Ovary (tissue), 9 donors: ENCODE results near the gene AMFR. TPM values are rescaled to one million over a fixed set of nuclear protein-coding genes. Genes with fewer than 3 reads are reported as not detected.

Source experiments
- DNase-seq, 5 donors: peaks; one replicate each; pipeline ENCODE4 v3.0.0-alpha.2; 2019 to 2020
- H3K27ac ChIP-seq, 2 donors: fragments of 200-600 bp; one replicate each; pipeline versions ENCODE4 v1.5.1 to v1.8.0; 2019 to 2022
- H3K27me3 ChIP-seq: fragments of 200-600 bp; one replicate; pipeline ENCODE4 v1.8.0; 2022
- H3K36me3 ChIP-seq: fragments of 200-600 bp; sonication (generic); one replicate; pipeline ENCODE4 v1.5.1; 2019
- H3K4me1 ChIP-seq: one replicate; pipeline ENCODE4 v1.8.1; 2013; ENCODE audit warnings: mild to moderate bottlenecking, moderate library complexity; ENCODE audit not compliant: insufficient read depth
- H3K4me3 ChIP-seq: fragments of 200-600 bp; sonication (generic); one replicate; pipeline ENCODE4 v1.5.1; 2017
- H3K9me3 ChIP-seq, 2 donors: fragments of 200-600 bp in 1 of 2; sonication (generic) in 1 of 2; one replicate each; pipeline versions ENCODE4 v1.5.1 to v1.8.1; 2013 to 2019; ENCODE audit warnings: mild to moderate bottlenecking in 1 of 2, moderate library complexity in 1 of 2
- CTCF ChIP-seq, 3 donors: fragments of 450-650 bp in 2 of 3; fragments of 200-600 bp in 1 of 3; IDR thresholded peaks; one replicate each; pipeline versions ENCODE4 v1.5.1 to v1.8.0; 2016 to 2022; ENCODE audit warnings: antibody characterized with exemption in 3 of 3, mild to moderate bottlenecking in 1 of 3
- EP300 ChIP-seq: sonication (generic); formaldehyde crosslinking; IDR thresholded peaks from one replicate; pipeline ENCODE4 v1.6.1; 2017; ENCODE audit warnings: antibody characterized with exemption
- POLR2A ChIP-seq: fragments of 450-650 bp; IDR thresholded peaks from one replicate; pipeline ENCODE4 v1.6.1; 2017; ENCODE audit warnings: antibody characterized with exemption, mild to moderate bottlenecking, moderate library complexity
- WGBS, 3 donors: extraction: QIAGEN DNeasy Blood & Tissue Kit in 1 of 3; methylation state at CpG; one replicate each; pipeline versions ENCODE4 v1.1.5 to v1.1.7; 2013 to 2017; 5-methylcytosine and 5-hydroxymethylcytosine counted together
- intact Hi-C, 4 donors: fragments of 100-400 bp; cut with DNase I; formaldehyde crosslinking; loops; one replicate each; pipeline versions ENCODE4 v1.11.0 to v1.15.1; 2022 to 2023
- polyA plus RNA-seq, 2 donors: library from polyadenylated mRNA; stranded (reverse); fragments of 200-250 nt in 1 of 2; fragments of 350-450 nt in 1 of 2; fragmentation: Illumina TruSeq in 1 of 2; extraction: RNeasy Lipid Tissue Mini Kit (QIAGEN cat#74804) in 1 of 2; gene quantifications; one replicate each; pipeline ENCODE4 v1.2.3, GENCODE V29; 2013 to 2014
- total RNA-seq, 7 donors: library from RNA; depleted of rRNA in 2 of 7; stranded (reverse); fragments of >200 nt in 2 of 7; fragmentation: NEBNext Ultra II Directional in 3 of 7; extraction: Animal tissue kit (Norgen Biotek cat#: 25700) in 3 of 7; gene quantifications; one replicate each; pipeline versions ENCODE4 v1.1.0 to v1.2.4, GENCODE V29; 2016 to 2023
- donor health status: DM: no; HTN: no; CAD: no; lungs with moderate emphysema.
- donor health status: DM: no; HTN: no; CAD: no.
- donor health status: Bipolar disorder and iron deficiency.
- donor health status: DM: yes; HTN: yes; CAD: no.
- donor health status: DM: no; HTN: no; CAD: no.
- donor health status: DM: yes; HTN: yes; CAD: no.

Gene AMFR
- total and polyA plus RNA-seq, 9 donors, result 94.1 to 130 (median 107) TPM

DNA sequence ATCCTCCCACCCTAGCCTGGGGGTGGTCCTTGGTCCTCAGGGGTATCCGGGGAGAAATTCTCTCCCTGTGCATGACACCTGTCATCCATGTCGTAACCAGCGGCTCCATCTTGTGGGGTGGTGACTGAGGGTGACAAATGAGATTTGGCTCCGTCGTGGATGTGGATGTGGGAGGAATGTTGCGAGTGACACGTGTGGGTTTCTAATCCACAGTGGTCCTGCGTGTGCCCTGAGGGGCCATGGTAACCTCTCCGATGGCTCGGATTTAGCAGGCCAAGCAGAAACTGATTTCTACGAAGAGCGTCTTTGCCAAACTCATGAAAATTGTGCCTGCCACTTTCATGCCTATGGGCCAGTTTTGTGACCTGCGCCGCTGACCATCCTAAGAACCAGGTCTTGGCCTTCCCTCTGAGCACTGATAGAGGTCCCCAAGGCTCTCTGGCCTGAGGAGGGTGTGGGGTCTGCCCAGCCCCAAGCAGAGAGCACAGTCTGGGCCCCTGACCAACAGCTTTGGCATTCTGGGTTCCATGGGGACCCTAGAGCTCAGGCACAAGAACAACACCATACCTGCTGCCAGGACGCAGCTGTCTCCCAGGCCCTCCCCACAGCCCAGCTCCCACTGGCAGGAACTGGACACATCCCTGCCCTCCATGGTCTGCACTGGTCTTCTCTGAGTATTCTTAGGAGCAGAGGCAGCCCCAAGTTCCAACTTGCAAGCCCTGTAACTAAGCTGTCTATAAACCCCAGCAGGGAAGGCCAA lies 79.0 kb downstream of the AMFR start:
- H3K27ac ChIP-seq, result no peak overlapping the region
- TF ChIP-seq EP300, result no peak
- TF ChIP-seq CTCF (IDR thresholded peaks at IDR 0.05), result no peak
- no peak for TF ChIP-seq POLR2A
- 93 to 96% (median 95%) methylated on average over 15 of the region's 15 CpGs for WGBS, 3 donors
- no peaks in the 10 kb centered on the region for H3K36me3 ChIP-seq
- H3K9me3 ChIP-seq, result no peaks in the 10 kb centered on the region
- DNase-seq, result no peak
- no peaks in the 10 kb centered on the region for H3K4me1 ChIP-seq
- no peaks in the 10 kb centered on the region for H3K27me3 ChIP-seq
- intact Hi-C loops, result loop anchor here in 1 of 4 donors (10.0 kb wide), 1 partner anchor 348 kb away; no protein-coding TSS in a partner anchor
- H3K4me3 ChIP-seq, result no peak overlapping the region

GRCh38 chr16:56345406-56346050 lies 79.8 kb downstream of the AMFR start:
- H3K36me3 ChIP-seq, result no peaks in the 10 kb centered on the region
- WGBS, 3 donors, result 88 to 96% (median 94%) methylated on average over 9 to 13 of the region's 13 CpGs
- no peaks in the 10 kb centered on the region for H3K9me3 ChIP-seq

DNA sequence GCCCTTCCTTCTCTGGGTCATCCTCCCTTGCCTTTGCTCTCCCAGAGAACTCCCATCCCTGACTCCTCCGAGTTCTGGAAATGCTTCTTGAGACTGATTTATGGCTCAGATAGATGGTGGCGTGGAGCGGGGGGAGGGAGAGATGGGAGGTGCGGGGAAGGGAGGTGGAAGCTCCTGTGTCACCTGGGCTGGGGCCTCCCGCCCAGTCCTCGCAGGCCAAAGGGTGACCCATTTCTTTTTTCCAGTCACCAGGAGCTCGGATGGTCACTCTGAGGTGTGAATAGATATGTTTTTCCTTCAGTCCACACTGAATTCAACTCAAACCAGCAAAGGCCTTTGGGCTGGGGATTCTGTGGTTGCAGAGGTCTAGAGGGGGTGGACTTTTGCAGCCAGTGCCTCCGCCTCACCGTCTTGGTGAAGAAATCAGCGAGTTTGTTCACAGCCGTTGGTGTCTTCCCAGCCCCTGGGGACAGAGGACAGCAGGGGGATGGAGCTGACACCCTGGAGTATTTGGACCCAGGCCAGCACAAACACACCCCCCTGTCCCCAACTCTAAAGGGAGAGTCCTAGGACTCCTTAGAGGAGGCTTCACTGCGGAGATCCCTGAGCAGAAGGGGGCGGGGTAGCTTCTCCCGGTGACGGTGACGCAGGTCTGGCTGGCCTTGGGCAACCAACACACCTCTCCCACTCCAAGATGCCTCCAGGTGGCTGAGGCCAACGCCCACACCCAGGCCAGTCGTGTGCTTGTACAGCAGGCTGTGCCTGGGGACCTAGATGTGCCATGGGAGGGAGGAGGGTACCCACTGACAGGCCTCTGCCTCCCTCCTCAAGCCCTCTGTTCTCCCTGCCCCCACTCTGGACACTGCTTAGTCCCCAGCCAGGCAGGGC lies 80.6 kb downstream of the AMFR start:
- Histone ChIP-seq H3K27me3 (no peaks in the 10 kb centered on the region), H3K4me3 (no peak overlapping the region), H3K27ac (no peak overlapping the region), H3K4me1 (no peaks in the 10 kb centered on the region), H3K36me3 (no peaks in the 10 kb centered on the region), H3K9me3 (no peaks in the 10 kb centered on the region)
- no peak for TF ChIP-seq EP300
- no peak for TF ChIP-seq CTCF (IDR thresholded peaks at IDR 0.05)
- no peak for TF ChIP-seq POLR2A
- WGBS, 3 donors, result 65 to 73% (median 66%) methylated on average over 18 of the region's 18 CpGs
- no peak for DNase-seq
- intact Hi-C loops, result loop anchor here in 1 of 4 donors (10.0 kb wide), 1 partner anchor 350 kb away; no protein-coding TSS in a partner anchor

More at GRCh38 chr16:56345406-56346050, 79.8 kb downstream of the AMFR start:
- no peaks in the 10 kb centered on the region for H3K27me3 ChIP-seq
- no peak for DNase-seq
- H3K4me1 ChIP-seq, result no peaks in the 10 kb centered on the region
- intact Hi-C loops, result loop anchor here in 1 of 4 donors (10.0 kb wide), 1 partner anchor 349 kb away; no protein-coding TSS in a partner anchor
- TF ChIP-seq POLR2A, result no peak
- no peak for TF ChIP-seq CTCF (IDR thresholded peaks at IDR 0.05)
- TF ChIP-seq EP300, result no peak
- no peak overlapping the region for H3K27ac ChIP-seq
- no peak overlapping the region for H3K4me3 ChIP-seq
